Stimulated activated CD8-positive, alpha-beta memory T cell treated with anti-CD3 and anti-CD28 coated beads, Interleukin-2, amount 100 ng/mL, for 1 hour (primary cell): ENCODE data around the gene RANBP17.
"Not testable (repeated sequence)": the region's sequence is repeated elsewhere in the genome, so short reads cannot be mapped to it uniquely, and the experiment has no call there.

ENCODE experiments used
- DNase-seq, 2 donors: peaks; one replicate each; pipeline ENCODE4 v3.0.0-alpha.2; 2020; ENCODE audit warnings: low read depth in 2 of 2

Gene RANBP17

GRCh38 chr5:170861917-170862766 lies at the start of gene RANBP17:
Gene RANBP17 (plus strand): TSS chr5:170862018.
- DNase-seq = no peak

GRCh38 chr5:170813231-170813630 lies 48.6 kb upstream of the RANBP17 start:
- no peak for DNase-seq

- no peak for DNase-seq
Observed at GRCh38 chr5:170817195-170817594, 44.6 kb upstream of the RANBP17 start.

GRCh38 chr5:170818232-170818631 lies 43.6 kb upstream of the RANBP17 start:
- DNase-seq = no peak

- DNase-seq = no peak
Observed at GRCh38 chr5:170819824-170820223, 42.0 kb upstream of the RANBP17 start.

- DNase-seq = no peak
Observed at GRCh38 chr5:170821257-170821800, 40.5 kb upstream of the RANBP17 start.

- no peak for DNase-seq
Observed at GRCh38 chr5:170826117-170826516, 35.7 kb upstream of the RANBP17 start.

GRCh38 chr5:170832241-170832640 lies 29.6 kb upstream of the RANBP17 start:
- DNase-seq = no peak

- DNase-seq = not testable (repeated sequence)
Observed at GRCh38 chr5:170833981-170834380, 27.8 kb upstream of the RANBP17 start.

- no peak for DNase-seq
Observed at GRCh38 chr5:170836226-170836625, 25.6 kb upstream of the RANBP17 start.

GRCh38 chr5:170843870-170844269 lies 17.9 kb upstream of the RANBP17 start:
- DNase-seq = no peak

- no peak for DNase-seq
Observed at GRCh38 chr5:170844651-170845050, 17.2 kb upstream of the RANBP17 start.

- no peak for DNase-seq
Observed at GRCh38 chr5:170846416-170846815, 15.4 kb upstream of the RANBP17 start.

- no peak for DNase-seq
Observed at GRCh38 chr5:170846846-170847245, 15.0 kb upstream of the RANBP17 start.

- DNase-seq = no peak
Observed at GRCh38 chr5:170848033-170848432, 13.8 kb upstream of the RANBP17 start.

- no peak for DNase-seq
Observed at GRCh38 chr5:170849374-170849773, 12.4 kb upstream of the RANBP17 start.

GRCh38 chr5:170854566-170854965 lies 7.3 kb upstream of the RANBP17 start:
- no peak for DNase-seq

GRCh38 chr5:170857066-170857465 lies 4.8 kb upstream of the RANBP17 start:
- no peak for DNase-seq

- DNase-seq = no peak
Observed at GRCh38 chr5:170860415-170860814, 1.4 kb upstream of the RANBP17 start.

GRCh38 chr5:170860818-170861666 lies 776 bp upstream of the RANBP17 start:
- no peak for DNase-seq

GRCh38 chr5:170861667-170861916 lies 226 bp upstream of the RANBP17 start:
- no peak for DNase-seq

- no peak for DNase-seq
Observed at GRCh38 chr5:170863646-170864045, 1.8 kb downstream of the RANBP17 start.

GRCh38 chr5:170865622-170866021 lies 3.8 kb downstream of the RANBP17 start:
- DNase-seq = no peak
